IPS-18c (cell line): Measurements from ENCODE around the gene FOXO1.

Experiments used
- H3K4me3 ChIP-seq: 2 replicates; pipeline ENCODE4 v1.7.0; 2013; ENCODE audit warnings: low read depth, mild to moderate bottlenecking, low read length, moderate library complexity; ENCODE audit not compliant: insufficient read depth
- H3K9me3 ChIP-seq: one replicate; pipeline ENCODE4 v1.6.1; 2013; ENCODE audit warnings: mild to moderate bottlenecking, low read length, moderate library complexity; ENCODE audit not compliant: control insufficient read depth, insufficient read depth

The FOXO1 gene

DNA sequence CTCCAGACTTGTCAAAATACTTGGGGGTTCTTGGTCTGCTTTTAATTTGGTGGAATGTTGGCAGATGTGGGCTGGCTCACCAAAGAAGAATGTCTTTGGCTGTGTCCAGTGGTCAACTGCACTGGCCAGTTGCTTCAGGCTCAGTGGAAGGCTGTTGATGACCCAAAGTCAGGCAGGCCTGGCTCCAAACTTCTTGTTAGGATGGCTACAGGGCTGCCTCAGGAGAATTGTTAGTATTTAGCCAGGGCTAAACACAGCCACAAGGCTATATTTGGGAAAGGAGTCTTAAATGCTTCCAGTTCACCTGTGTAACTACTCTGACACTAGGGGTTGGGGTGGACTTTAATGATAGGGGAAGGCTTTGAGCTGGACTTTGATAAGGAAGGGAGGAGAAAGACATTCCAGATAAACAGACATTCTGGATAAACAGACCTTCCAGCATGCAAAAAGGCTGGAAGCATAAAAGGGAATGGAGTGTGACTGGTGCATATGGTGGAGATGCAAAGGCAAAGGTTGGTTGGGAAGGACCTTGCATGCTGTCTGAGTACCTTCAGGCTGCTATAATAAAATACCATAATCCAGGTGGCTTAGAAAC lies 116.8 kb downstream of the FOXO1 start:
- no peaks in the 10 kb centered on the region for H3K9me3 ChIP-seq
- H3K4me3 ChIP-seq: no peak overlapping the region

DNA sequence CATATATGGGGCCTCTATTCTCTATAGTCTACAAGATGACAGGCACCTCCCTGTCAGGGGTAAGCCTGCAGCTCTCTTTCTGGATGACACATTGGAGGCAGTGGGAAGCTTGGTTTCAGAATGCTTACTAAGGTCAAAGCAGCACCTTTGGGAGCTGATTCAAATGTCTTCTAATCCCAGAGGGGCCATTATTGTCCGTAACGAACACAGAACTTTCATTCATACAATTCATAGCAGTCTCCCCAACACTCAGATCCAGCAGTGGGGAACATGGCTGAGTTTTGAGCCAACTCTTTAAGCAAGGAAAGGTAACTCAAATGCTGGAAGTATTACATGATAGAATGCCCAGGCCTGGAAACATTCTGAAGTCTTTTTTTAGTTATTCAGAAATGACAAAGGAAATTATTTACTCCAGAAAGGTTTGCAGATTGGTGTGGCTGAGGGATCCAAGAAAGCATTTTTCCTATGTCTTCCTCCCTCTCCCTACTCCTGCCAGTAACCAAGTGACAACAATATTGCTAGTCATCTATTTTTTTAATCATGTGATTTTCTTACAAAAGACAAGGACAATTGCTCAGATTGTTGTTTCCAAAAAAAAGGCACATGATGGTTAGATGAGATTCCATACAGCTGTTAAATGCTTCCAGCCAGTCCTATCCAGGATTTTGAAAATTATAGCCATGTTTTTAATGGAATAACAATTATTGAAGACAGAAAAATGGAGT lies 118.7 kb downstream of the FOXO1 start:
- Histone ChIP-seq H3K4me3 (no peak overlapping the region), H3K9me3 (no peaks in the 10 kb centered on the region)

DNA sequence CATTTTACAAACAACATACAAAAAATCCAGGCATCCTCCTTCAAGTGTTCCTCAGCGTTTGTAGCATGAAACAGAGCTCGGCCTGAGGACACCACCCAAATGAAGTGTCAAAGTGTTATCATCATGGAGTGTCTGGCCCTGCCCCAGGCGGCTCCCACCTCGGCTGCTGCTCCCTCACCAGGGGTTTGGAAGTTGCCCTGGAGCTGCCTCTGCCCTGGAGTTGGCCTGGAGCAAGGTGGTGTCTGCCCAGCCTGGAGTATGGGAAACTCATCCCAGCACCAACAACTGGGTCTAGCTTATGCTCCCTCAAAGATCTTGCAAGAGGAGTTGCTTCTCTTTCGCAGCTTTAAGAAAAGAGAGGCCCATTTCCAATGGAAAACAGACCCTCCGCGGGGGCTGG lies 120.4 kb downstream of the FOXO1 start:
- no peak overlapping the region for H3K4me3 ChIP-seq
- H3K9me3 ChIP-seq: no peaks in the 10 kb centered on the region

DNA sequence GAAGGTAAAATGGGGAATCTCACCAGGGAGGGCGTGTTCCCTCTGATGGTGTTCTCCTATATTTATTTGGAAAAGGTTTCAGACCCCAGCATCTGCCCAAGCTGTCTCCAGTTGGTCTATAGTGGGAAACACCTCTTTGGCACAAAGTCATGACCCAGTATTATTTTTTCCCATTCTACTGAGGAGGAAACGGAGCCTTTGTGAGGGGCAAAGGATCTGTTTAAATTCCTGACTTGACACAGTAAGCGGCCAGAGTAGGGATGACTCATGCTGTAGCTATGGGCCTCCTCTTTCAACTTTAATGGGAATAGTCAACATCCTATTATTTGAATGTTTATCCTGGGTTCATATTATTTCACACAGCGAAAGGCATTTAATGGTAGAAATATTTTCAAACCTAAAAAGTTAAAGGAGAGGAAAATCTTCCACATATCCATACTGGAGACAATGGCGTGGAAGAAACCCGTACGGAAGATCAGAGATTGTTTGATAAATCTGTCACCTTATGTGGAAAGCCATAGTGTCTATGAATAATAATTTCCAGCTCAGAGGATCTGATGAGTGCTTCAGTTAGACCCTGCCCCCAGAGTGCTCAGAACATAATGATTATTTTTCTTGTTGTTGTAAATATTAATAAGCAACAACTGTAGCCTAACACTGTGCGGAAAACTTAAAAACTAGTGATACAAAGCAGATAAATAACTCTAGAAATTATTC lies 126.0 kb downstream of the FOXO1 start:
- no peaks in the 10 kb centered on the region for H3K9me3 ChIP-seq
- no peak overlapping the region for H3K4me3 ChIP-seq

DNA sequence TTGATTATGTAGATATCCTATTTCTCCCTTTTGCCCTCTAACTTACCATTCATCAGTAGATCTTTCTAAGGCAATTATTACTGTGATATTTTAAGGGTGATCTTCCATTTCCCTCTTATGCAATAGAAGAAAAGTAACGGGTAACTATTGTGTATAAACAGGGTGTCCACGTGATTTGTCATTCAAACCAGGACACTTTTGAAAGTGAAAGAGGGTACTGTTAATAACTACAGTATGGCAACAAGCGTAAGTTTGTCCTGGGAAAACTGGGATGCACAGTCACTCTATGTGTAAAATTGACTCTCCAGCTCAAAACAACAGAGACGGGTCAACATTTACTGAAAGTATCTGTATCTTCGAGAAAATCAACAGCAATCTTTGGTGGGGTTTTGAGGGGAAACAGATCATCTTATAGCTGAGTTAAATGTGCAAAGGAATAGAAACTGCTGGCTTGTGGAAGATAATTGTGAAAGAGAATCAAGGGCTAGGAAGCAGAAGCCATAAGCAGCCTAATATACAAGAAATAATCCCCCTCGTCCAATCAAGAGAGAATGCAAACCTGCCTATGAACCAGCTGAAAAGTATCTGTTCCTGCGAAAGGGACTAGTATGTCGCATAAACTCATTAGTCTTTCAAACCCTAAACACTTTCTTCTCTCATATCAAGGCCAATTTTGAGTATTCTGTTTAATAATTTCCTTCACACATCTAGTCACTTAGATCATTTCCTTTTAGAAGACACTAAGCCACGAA lies 126.7 kb downstream of the FOXO1 start:
- no peak overlapping the region for H3K4me3 ChIP-seq
- no peaks in the 10 kb centered on the region for H3K9me3 ChIP-seq

DNA sequence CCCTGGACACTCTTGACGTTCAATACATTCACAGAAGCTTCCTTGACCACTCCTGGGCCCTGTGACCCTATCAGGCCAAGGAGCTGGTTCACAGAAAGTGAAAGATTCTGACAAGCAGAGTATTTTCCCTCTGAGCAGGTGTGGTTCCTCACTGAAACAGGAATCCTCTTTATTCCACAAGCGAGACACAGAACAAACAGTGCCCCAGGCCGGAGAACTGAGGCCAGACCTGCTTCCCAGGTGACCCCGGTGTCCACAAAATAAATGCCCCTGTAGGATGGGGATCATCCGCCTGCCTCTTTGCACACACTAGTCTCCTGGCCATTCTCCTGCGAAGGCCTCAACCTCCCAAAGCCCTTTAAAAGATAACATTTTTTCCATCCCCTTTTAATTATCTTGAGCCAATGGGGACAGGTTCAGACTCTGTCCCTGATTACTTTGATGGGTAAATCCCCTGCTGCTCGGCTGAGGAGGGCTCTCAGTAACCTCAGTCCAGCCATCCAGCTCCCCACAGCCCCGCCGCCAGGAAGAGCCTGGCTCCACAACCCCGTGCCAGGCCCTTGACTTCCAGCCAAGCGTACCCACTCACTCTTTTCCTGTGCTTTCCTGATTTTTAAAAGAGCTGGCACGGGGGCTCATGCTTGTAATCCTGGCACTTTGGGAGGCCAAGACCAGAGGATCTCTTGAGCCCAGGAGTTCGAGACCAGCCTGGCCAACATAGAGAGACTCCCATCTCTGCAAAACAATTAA lies 129.1 kb downstream of the FOXO1 start:
- H3K9me3 ChIP-seq: no peaks in the 10 kb centered on the region
- H3K4me3 ChIP-seq: no peak overlapping the region

DNA sequence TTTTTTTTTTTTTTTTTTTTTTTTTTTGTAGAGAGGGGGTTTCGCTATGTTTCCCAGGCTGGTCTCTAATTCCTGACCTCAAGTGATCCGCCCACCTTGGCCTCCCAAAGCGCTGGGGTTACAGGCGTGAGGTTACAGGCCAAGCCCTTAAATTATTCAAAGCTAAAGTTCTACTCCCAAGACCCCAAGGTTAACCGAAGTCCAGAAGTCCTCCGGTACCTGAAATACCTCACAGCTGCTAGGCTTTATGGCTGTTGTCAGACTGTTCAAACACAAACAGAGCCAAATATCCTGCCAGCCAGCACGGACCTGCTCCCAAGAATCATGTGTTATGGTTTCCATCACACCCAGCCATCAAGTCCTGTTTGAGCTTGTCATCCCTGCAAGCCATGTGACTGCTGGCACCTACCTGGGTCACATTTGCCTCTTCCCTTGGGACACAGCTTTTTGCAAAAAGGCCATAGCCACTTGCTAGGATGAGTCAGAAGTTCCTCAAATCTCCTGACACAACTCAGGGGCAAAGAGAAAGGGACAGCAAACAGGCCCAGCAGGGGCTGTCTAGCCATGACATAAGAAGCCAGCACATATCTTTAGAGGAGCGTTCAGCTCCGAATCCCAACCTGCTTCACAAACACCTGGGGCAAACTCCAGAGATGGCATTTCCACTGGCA lies 129.9 kb downstream of the FOXO1 start:
- Histone ChIP-seq H3K9me3 (no peaks in the 10 kb centered on the region), H3K4me3 (no peak overlapping the region)

DNA sequence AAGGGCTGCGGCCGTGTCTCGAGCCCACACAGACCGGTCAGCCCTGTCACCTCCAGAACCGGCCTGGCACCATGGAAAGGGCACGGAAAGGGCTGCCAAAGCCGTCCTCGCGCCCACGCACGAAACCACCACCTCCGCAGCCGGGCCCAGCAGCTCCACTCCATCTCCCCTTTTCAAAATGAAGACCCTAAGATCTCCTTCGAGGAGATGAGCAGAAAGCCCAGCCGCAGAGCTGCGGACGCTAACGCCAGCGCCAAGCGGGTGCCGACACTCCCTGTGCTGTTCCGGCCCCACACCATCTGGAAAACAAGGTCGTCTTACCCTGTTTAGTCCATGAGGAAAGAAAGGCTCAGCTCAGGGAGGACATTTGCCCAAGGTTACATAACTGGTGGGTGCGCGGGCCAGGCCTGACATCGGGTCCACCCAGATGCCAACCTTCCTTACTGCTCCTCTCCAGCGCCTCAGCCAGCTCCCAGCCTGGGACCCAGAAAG lies 131.1 kb downstream of the FOXO1 start:
- Histone ChIP-seq H3K9me3 (no peaks in the 10 kb centered on the region), H3K4me3 (no peak overlapping the region)

DNA sequence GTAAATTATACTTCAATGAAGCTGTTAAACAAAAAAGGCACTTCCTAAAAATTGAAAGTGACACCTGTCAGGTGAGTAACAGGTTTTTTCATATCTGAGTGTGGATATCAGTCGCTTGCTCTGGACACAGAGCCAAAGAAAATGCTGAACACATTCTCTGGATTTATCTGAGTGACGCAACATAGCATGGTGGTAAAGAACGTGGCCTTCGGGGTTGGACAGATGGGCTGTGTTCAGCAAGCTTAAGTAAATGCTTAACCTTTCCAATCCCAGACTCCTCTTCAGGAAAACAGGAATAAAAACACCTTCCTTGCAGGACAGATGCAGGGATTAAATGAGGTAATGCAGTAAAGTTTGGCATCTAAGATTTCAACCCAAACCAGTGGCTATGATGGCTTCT lies 132.0 kb downstream of the FOXO1 start:
- Histone ChIP-seq H3K9me3 (no peaks in the 10 kb centered on the region), H3K4me3 (no peak overlapping the region)

DNA sequence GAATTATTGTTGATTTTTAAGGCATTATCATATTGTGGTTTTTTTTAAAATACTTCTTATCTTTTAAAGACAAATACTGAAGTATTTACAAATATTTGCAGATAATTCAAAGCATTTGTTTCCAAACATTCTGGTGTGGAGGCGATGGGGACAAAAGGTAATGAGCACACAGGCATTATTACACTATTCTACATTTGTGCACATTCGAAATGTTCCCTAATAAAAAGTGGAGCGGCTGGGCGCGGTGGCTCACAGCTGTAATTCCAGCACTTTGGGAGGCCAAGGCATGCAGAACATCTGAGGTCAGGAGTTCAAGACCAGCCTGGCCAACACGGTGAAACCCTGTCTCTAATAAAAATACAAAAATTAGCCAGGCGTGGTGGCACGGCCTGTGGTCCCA lies 133.4 kb downstream of the FOXO1 start:
- Histone ChIP-seq H3K4me3 (no peak overlapping the region), H3K9me3 (no peaks in the 10 kb centered on the region)

DNA sequence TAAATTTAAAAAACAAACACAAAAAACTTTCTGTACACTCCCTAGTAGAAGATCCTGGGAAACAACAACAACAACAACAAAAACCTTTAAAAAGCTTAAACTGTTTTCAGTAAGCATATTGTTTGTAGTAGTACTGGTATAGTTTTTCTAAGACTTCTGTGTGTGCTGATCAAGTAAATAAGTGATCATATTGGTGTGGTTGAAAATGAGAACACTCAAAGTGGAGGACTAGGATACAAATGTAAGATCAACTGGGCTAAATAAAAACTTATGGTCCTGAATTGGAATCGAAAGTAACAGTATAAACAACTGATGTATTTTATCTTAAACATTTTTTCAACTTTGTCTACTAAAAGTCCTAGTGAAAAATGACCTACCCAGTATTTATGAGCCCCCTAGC lies 135.5 kb downstream of the FOXO1 start:
- Histone ChIP-seq H3K4me3 (no peak overlapping the region), H3K9me3 (no peaks in the 10 kb centered on the region)

DNA sequence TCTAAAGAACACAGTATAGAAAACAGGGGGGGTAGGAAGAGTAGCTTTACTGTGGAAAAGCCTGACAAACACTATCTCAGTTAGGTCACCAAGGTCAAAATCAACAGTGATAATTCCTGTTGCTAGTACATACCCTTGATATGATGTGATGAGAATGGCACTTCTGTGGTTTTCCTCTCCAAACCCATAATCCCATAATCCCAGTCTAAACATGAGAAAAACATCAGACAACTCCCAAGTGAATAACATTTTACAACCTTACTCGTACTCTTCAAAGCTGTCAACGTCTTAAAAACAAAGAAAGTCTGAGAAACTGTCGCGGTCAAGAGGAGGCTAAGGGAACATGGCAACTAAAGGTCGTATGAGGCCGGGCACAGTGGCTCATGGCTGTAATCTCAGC lies 137.6 kb downstream of the FOXO1 start:
- no peaks in the 10 kb centered on the region for H3K9me3 ChIP-seq
- no peak overlapping the region for H3K4me3 ChIP-seq

DNA sequence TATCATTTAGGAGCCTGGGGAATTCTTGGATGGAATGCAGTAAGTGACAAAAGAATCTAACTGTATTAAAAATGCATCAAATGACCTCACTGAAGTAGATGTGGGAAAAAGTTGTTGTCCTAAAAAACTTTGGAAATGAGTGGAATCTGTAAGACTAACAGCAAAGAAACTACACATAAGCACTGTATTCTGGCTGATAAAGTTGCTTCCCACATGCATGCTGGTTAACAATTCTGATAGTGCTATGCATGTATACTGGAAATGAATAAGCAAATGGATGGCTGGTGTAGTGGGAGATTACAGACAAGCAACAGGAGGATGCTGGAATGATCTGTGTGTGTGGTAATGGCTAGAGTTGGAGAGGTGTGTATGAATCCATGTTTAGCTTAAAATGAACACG lies 138.5 kb downstream of the FOXO1 start:
- H3K4me3 ChIP-seq: no peak overlapping the region
- no peaks in the 10 kb centered on the region for H3K9me3 ChIP-seq

DNA sequence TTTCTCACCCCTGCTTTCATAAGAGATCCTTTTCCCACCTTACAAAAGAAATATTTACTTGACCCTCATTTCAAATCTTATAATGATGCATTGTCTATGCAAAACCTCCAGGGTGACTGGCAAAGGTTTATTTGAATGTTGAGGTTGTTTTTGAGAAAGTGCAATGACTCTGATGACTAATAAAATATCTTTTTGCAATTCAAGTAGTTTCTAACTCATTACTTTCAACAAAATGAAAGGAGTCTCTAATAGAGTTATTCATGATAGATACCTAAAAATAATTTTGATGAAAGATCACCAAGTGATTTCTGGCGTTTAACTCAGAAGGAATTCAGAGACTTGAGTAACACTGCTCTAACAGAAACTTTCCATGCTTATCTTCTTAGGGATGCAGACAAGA lies 144.2 kb downstream of the FOXO1 start:
- H3K4me3 ChIP-seq: no peak overlapping the region
- no peaks in the 10 kb centered on the region for H3K9me3 ChIP-seq

DNA sequence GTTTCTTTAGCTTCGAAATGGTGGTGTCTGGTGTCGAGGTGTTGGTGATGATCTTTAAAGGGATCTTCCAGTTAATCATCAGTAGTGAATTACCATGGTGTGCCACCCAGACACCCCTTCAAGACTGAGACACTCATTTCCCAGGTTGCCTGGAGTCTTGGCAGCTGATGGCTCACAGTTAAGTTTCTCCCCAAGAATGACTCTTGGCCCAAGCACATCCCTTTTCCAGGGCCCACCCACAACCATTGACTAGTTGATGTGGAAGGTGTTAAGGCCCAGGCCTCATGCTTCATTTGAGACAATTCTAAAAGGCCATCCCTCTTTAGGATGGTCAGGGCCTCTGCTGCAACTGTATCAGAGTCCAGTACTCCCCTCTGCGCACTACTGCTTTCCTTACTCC lies 145.5 kb downstream of the FOXO1 start:
- Histone ChIP-seq H3K9me3 (no peaks in the 10 kb centered on the region), H3K4me3 (no peak overlapping the region)

DNA sequence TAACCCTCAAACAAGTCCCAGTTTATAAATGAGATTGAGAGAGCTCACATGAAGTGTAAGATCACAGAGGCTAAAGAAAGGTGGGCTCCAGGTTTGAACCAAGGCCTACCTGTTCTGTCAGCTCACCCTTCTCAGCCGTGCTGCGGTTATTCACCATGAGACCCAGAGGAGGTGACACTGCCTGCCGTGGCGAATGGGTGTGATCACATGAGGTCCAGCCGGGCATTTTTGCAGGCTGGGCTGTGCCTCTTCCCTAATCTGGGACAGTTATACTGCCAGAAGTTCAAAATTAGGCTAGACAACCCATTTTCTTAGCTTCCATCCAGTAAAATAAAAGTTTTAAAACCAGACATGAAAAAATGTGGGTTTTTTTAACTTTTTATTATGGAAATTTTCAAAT lies 146.8 kb downstream of the FOXO1 start:
- no peaks in the 10 kb centered on the region for H3K9me3 ChIP-seq
- H3K4me3 ChIP-seq: no peak overlapping the region

DNA sequence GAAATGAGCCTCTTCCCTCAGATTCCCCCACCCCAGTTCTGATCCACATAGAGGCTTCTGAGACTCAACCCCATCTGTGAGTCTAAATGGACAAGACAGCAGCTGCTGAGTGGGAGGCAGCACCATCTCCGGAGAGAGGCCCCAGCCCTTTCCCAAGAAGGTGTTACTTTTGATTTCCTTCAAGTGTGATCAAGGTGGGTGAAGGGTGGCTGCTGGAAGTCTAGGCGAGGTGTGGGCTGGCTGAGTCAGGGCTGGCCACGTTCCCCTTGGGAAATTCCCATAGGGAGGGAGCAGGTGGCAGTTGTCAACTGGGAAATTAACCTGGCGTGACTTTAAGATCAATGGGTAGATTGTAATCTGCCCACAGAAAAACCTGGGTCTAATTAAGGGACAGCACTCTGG lies 148.0 kb downstream of the FOXO1 start:
- H3K9me3 ChIP-seq: no peaks in the 10 kb centered on the region
- no peak overlapping the region for H3K4me3 ChIP-seq
